Stimulated activated CD4-positive, alpha-beta T cell treated with anti-CD3 and anti-CD28 coated beads, Interleukin-2, amount 100 ng/mL, for 24 hours (primary cell): ENCODE measurements around the gene GOLGA1.

Source experiments
- DNase-seq, 2 donors: peaks; one replicate each; pipeline ENCODE4 v3.0.0-alpha.2; 2020

The GOLGA1 gene

DNA sequence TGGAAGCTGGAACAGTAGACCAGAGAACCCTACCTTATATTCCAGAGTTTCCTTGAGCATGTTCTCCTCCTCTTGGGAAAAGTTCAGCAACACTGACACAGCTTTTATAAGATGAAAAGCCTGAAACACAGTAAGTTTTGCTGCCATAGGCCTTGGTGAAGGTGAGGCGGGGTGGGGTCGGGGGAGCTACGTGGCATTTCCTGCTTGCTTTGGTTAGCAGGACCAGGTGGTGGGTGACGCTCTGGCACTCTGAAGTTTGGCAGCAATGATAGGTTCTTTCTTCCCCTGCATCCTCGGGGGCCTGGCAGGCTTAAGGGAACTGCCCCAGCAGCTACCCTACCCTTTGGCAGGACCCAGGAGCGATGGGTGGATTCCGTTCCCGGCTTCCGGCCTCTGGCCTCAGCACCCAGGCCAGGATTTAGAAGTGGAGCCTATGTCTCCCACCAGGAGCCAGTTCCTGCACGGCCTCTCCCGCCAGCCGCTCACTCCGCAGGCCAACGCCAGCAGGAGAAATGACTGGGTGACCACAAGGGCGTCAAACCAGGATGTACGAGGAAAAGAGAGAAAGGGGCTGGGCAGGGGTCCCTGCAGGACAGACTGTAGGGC, 59.6 kb downstream of the GOLGA1 start:
- DNase-seq = no peak

DNA sequence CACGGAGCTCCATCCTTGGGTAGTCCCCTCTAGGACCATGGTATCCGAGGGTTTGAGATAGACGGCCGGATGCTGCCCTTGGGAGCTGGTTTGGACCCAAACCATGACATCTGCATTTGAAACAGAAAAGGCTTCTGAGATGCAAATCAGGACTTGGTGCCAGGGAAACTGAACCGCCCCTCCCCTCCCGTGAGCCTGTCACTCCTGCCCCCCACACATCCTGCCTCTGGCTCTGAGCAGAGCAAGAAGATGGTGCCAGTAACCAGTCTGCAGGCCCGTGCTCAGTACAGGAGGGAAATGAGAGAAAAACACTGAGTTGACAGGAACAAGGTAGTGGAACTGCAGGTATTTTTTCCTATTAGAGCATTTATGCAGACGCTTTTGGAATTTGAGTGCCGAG, 60.4 kb downstream of the GOLGA1 start:
- DNase-seq = no peak

DNA sequence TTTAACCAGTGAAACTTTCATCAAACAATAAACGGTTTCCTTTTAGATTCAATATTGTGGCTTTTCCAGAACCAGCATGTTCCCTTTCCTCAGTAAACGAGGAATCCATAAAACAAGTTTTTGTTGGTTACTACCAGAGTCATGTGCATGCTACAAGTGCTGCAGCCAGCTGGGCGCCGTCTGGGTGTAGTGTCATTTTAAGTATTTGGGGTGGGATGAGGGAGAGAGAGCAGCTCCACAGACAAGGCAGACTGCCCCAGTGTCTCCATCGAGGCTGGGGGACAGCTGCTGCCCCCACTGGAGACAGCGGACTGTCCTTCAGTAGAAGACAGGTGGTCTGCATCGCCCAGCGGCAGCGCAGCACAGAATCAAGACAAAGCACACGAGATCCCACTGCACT, 61.7 kb downstream of the GOLGA1 start:
- DNase-seq = no peak

DNA sequence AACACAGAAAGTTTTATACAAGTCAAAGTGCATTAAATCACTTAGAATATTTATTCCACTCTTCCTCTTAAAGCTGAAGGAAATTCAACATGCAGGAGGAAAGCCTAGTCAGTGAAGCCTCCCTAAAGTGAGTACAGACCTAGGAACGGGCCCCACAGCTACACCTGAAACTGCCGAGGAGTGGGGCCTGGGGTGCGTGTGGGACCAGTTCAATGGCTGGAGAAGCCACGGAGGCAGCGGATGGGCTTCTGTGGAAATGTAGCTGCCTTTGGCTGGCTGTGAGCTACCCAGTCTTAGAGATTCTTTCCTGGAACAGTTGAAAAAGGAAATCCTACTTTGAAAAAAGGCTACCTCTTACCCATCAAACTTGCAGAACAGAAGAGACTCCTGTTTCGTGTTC, 62.4 kb downstream of the GOLGA1 start:
- no peak for DNase-seq

DNA sequence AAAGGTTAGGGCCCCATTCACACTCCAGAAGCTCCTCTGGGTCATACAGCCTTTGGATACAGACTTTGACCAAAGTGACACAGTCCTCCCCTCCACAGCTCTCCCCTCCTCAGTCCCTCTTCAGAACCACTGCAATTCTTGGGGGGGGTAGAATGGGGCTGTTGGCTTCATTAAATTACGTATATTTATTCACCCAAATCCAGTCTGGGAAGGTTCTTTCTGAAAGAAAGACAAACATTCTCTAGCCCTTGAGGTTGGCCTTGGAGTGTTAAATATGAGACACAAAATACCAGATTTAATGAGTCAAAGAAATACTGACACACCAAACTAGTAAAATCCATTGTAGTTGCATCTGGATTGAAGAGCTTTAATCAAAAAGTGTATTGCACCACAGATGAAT, 62.9 kb downstream of the GOLGA1 start:
- DNase-seq = no peak

DNA sequence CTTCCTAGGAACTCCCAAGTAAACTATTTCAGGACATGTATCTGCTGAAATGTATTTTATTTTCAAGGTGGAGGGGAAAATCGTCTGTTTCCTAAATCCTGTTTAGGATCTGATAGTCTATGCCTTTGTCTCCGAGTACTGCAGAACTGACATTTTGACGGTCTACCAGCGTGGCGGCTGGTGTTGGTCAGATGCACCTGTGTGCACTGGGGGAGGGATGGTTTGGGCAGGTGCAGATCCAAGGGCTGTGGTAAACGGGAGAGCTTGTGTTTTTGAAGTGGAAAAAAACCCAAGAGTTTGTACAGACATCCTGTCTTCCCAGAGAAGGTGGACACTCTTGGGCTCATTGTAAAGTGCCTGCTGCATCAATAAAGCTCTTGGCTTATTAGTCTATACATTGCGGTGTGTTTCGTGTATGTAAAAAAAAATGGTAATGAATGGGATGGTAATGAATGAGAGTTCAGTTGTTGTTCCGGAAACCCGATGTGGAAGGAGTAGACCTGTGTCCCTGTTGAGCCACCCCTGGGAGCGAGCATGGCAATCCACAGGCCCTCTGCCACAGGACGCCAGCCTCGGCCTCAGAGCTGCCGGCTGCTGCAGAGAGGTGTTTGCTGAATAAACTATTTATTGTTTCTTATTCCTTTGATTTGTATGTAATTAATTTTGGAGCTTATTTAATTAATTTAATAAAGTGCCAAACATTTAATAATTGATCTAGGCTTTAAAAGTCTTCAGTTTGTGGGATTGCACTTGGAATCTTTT, 63.7 kb downstream of the GOLGA1 start:
- no peak for DNase-seq

DNA sequence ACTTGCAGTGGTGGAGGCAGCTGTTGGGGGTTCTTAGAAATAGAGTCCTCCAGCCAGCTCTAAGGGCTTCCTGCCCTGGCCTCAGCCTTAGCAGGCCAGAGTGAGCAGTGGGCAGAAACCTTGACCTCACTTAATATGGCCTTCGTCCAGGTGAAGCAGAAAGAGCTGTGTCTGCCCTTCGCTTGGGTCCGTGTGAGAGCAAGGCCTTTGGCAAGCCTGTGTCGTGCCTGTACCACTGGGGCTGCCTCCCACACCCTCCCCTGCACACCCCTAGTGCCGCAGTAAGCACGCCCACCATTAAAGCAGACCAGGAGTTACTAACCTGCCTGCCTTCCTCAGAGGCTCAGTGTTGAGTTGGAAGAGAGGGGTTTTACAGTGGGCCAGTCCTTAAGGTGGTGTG, 65.4 kb downstream of the GOLGA1 start:
- no peak for DNase-seq

DNA sequence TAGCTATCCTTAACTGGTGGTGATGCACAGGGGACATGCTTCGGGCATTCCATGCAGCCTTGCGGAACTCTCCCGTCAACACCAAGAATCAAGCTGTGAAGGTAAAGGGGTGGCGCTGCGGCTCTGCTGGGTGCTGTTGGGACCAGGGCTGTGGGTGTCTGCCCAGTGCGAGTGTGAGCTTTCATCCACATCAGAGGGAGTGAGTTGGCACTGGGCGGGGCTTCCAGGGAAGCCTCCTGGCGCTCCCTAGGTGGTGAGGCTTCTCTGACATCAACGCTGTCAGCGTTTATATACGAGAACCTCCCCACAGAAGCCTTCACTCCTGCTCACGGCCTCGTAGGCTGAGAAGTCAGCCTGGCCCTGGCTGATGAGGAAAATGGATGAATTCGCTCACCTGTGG, 67.2 kb downstream of the GOLGA1 start:
- no peak for DNase-seq

DNA sequence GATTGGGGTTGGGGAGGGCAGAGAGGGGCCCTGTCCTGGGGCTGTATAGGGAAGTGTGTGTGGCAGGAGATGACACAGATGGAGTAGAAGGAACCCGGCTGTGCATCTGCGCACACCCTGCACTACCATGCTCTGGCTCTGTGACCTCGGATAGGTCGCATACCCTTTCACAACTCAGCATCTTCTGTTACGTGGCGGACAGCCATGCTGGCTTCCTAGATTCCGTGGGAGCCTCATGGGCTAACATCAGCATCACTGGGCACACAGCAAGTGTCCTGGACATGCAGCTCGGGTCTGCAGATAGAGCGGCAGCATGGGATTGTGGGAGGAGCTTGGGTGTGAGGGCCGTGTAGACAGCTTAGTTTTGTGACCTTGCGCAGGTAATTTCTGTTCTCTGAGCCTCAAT, 69.7 kb downstream of the GOLGA1 start:
- no peak for DNase-seq

DNA sequence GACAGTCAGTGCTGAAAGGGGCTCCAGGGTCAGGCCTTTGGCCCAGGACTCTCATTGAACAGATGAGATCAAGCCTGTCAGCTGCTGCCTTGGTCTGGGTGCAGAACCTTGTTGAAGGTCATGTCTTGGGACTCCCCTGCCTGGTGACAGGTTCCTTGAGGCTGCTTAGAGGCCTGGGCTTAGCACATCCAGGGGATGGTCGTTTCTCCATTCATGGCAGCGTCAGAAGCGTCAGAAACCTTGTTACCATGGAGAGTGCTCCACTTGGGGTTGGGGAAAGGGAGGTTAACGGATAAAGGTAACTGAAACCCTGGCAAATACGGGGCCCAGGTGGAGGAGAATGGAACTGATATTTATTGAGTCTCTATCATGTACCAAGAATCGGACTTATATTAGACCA, 70.2 kb downstream of the GOLGA1 start:
- DNase-seq = no peak

DNA sequence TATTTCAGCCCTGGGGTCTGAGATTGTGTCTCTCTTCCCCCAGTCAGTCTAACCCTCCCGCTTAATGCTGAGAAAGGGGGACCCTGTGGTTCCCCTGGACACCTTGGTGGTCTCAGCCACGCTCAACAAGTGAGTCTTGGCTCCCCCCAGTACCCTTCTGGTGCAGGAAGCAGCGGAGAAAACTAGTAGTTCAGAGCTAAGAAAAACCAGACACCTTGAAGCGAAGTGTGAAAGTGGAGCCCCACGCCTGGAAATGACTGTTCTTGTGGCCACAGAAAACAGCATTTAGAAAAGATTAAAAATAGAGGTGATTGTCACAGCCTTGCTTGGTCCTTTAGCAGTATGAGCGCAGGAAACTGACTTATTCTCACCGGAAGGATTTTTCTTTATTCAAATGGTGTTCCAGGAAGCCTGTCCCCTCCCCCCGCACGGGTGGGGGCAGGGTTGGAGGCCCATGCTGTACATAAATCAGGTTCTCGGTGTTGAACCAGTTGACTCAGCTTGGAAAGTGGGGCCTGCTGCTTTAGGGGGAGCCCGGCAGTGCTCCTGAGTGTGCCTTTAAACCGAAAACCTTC, 70.8 kb downstream of the GOLGA1 start:
- DNase-seq = peak; percentile 91 to 92

DNA sequence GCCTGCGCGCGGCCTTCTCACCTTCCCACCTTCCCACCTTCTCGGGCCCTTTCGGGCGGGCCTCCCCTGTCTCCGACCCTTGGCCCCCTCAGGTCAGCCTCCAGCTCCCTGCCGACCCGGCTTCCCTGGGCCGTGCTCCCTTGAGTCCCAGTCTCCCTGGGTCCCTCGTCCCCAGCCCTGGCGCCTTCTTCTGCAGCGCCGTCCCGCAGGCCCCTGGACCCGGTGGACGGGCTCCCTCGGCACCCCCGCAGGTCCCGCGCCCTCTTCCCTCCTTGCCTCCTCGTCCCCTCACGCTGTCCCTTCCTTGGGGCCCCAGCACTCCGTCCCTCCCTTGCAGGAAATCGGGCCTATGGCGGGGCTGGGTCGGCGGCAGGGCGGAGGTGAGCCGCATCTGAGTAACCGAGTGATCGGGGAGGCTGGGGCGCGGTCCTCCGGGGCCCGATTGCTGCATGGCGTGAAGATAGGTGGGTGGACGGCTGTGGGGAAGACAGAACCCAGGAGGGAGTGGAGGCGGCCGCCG, 71.4 kb downstream of the GOLGA1 start:
- DNase-seq = peak; percentile 45 to 64

DNA sequence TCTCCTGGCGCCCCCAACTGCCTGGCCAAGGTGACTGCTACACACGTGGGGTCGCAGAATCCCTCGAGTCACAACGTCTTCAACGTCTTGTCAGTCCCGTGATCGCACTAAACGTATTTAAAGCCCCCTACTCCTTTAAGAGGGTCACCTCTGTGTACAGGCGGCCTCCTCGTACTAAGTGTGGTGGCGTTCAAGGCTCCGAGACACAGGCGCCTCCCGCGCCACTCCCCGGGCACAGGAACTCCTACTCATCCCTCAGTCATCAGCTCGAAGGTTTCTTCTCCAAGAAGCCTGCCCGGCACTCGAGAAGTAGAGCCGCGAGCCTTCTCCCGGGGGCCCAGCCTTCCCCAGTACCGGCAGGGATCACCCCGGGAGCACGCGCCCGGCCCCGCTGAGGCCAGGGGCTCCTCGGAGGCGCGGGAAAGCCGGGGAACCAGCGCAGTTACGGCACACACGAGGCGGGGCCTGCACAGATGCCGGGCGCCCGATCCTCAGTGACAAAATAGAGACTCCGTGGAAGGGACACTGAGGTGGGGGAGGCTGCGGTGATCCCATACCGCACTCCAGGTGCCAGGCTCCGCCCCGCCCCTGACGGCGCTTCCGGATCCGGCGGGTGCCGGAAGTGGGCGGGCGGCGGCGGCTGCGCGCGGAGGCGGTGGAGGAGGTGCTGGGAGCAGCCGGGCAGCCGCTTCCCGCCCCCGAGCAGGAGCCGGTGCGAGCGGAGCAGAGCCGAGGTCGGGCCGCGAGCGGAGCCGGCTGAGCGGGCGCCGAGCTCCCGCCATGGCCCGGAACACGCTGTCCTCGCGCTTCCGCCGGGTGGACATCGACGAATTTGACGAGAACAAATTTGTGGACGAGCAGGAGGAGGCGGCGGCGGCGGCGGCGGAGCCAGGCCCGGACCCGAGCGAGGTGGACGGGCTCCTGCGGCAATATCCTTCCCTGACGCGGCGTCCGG, 72.1 kb downstream of the GOLGA1 start:
- peak; percentile 92 to 93 for DNase-seq

DNA sequence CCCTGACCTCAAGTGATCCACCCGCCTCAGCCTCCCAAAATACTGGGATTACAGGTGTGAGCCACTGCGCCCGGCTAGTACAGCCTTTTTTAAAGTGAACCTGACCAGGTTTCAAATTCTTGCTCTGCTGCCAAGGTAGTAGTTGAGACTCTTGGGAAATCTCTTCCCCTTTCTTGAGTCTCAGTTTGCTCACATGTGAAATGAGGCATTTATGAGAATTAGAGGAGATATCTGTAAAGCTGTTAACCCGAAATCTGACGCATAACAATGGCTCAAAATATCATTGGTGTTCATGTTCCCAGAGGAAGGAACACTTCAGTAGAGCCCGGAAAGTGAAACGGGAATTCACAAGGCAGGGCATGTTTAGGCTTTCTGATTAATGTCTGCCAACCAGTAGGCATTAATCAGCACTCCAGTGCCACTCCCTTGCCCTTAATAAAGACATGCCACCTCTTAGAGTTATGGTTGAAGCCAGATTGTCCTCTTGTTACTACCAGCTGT, 77.5 kb downstream of the GOLGA1 start:
- DNase-seq = no peak

DNA sequence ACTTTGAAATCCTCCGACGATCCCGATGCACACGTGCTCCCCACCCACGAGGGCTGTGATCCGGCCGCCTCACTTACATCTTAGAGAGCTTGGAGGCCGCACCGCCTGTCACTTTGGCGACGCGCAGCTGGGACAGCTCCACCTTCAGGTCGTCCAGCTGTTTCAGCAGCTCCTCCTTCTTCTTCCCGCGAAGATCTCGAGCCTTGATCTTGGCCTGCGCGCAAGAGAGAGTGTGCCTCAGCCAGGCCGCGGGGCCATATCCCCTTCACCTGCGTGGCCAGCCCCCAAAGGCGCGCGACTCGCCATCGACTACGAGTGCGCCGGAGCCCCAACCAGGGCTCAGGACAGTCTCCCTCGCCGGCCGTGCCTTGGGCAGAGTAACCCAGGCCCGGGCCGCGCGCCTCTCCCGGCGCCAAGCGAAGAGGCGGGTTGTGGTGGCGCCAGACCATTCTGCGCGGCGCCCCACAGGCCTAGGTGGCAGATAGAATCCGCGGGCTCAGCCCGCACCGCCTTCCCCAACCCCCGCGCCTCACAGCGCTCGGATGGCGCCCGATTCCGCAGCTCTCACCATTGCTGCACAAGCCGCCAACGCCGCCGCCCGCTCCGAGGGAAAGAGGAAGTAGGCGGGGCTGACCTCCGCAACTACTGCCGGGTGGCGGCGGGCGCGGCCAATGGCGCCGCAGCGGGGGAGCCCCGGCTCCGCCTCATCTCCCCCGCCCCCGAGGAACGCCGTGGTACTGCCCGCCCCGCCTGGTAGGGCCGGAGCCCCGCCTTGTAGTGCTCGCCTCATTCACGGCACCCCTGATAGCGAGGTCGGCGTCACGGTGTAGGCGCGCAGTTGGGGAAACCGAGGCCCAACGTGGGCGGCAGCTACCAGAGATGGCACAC, 79.3 kb downstream of the GOLGA1 start, which contains the start of the genes ARPC5L and RPL35:
ARPC5L (plus strand) TSS at position 789 of the 888 bp plus-strand sequence. CDS start 7,161 bp downstream, outside the sequence.
RPL35 (minus strand) TSS at position 616 of the 888 bp plus-strand sequence; CDS start at position 571, 45 bp downstream.
- peak; percentile 96 for DNase-seq

DNA sequence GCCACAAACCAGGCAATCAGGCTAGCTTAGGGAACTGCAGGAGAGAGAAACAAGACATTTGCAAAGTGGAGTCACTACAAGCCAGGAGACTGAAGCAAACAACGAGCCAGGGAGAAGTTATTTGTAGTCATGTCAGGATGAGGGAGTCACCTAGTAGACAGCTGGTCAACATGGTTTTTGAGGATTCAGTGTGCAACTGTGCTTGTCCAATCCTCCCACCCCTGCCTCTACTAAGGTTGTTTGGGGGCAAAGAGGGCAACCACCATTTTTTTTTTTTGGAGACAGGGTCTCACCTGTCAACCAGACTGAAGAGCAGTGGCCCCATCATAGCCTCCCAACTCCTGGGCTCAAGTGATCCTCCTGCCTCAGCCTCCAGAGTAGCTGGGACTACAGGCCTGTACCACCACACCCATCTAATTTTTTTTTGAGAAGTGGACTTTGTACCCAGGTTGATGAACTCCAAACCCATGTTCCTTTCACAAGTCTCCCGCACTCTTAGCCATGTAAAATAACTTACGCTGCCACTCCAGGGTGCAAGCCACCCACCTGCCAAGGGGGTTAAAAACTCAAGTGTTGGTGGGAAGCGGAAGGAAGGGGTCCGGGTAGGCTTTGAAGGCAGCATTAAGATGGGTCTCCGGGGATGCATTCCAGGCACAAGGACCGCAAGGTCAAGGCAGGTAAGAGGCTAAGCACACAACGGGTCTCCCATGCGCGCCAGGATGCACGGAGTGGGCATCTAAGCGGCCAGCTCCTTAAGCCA, 80.1 kb downstream of the GOLGA1 start:
- no peak for DNase-seq

DNA sequence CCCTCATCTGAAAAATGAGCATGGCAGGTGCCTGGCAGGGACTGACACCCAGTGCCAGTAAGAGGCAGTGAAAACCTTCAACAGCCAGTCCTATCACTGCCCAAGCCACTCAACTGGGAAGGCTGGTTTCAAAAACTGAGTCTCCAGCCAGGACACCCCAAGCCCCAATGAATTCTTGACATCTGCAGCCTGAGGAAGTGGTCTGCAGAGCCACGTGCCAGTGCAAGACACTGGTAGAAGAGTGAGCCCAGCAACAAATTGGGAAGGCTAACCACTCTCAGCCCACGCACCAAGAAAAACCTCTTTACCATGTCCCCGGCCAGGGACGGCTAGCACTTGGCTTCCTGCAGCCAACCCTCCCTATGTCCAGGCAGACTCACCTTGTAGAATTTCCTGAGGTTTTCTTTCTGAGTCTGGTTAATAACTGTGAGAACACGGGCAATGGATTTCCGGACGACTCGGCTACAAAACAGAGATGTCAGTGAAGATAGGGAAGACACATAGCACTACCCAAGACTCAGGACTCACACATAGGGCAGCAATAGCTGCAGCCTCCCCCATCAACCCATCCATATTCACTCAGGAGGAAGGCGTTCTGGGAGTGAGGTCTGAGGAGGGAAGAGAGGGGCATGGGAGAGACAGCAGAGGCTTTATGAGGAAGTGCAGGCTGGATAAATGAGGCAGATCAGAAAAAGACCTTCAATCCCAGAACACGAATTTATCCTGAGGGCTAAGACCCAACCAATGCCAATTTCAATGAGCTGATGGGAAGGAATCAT, 80.9 kb downstream of the GOLGA1 start:
- DNase-seq = no peak

DNA sequence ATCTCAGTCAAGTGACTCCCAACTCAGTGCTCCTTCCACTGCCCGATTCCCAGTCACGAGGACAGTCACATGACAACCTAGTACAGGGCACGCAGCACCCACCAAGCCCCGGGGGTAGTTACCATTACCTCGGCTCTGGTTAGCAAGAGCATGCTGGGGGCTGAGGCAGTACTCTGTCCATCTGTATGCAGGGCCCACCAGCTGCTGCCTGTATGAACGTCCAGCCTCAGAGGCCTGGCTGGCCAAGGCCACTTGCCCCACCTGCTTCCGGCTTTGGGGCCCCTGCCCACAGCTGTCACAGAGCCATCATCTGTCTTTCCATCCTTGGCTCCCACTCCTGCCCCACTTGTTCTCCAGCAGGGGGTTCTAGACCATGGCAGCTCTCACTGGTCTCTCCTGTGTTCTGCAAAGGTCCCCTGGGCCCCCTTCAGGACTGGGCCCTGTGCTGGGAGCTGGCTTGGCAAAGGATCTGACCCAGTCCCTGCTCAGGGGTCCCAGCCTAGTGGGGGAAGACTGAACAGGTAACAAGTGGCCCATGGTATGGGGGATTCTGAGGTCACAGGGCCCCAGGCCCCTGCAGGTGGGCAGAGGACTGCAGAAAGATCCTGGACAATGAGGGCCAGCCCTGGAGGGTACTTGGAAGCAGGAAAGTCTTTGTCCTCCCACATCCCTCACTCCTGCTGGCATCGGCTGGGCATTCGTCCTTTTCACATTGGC, 82.4 kb downstream of the GOLGA1 start:
- DNase-seq = no peak

DNA sequence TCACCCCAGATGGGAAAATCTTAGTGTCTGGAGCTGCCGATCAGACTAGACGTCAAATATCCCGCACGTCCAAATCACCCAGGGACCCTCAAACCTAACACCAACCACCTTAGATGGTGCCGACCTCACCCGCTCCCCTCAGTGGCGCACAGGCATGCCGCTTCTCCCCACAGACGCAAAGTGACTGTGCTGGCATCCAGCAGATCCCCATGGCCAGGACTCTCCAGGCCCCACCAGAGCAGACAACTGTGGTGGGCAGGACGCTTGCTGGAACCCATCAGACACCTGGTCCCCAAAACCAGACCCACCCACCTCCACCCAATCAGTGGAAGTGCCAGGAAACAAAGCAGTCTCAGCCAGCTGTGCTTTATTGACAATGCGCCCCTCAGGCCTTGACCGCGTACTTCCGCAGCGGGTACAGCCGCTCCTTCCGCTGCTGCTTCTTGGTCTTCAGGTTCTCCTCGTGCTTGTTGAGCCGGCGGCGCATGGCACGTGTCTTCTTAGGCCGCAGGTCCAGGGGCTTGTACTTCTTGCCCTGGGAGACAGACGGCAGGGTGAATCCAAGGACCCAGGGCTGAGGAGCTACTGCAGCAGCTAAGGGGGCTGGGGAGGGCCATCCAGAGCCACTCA, 83.2 kb downstream of the GOLGA1 start:
- no peak for DNase-seq
